HG02610 (cell line): ENCODE data around the gene SLPI.

Experiments
- ATAC-seq: cut with Tn5 transposase; IDR thresholded peaks from one replicate; pipeline ENCODE4 v1.9.1; 2021; ENCODE audit warnings: mild to moderate bottlenecking, moderate library complexity; ENCODE audit not compliant: unreplicated experiment

Gene SLPI

GRCh38 chr20:45279992-45280391 is 25.6 kb upstream of the SLPI start:
- ATAC-seq = no peak

- ATAC-seq = no peak
These were observed 21.0 kb upstream of the SLPI start for GRCh38 chr20:45275338-45275737.

GRCh38 chr20:45269754-45270270 is 15.4 kb upstream of the SLPI start:
- ATAC-seq = no peak

- ATAC-seq = no peak
These were observed 14.7 kb upstream of the SLPI start for GRCh38 chr20:45269056-45269455.

GRCh38 chr20:45268531-45268930 is 14.2 kb upstream of the SLPI start:
- no peak for ATAC-seq

GRCh38 chr20:45266977-45267376 is 12.6 kb upstream of the SLPI start:
- ATAC-seq = no peak

GRCh38 chr20:45263556-45264266 is 9.3 kb upstream of the SLPI start:
- no peak for ATAC-seq

- ATAC-seq = no peak
These were observed 4.3 kb upstream of the SLPI start for GRCh38 chr20:45258664-45259063.

- ATAC-seq = no peak
These were observed 3.9 kb upstream of the SLPI start for GRCh38 chr20:45258259-45258658.

- ATAC-seq = no peak
These were observed 3.3 kb upstream of the SLPI start for GRCh38 chr20:45257711-45258110.

- no peak for ATAC-seq
These were observed 2.8 kb upstream of the SLPI start for GRCh38 chr20:45257161-45257560.

GRCh38 chr20:45253261-45253660 is 1.1 kb downstream of the SLPI start:
- no peak for ATAC-seq

- no peak for ATAC-seq
These were observed 2.3 kb downstream of the SLPI start for GRCh38 chr20:45251884-45252560.

- ATAC-seq = no peak
These were observed 5.8 kb downstream of the SLPI start for GRCh38 chr20:45248609-45249008.

GRCh38 chr20:45247865-45248264 is 6.5 kb downstream of the SLPI start:
- ATAC-seq = no peak

GRCh38 chr20:45246109-45246508 is 8.3 kb downstream of the SLPI start:
- ATAC-seq = no peak

- ATAC-seq = no peak
These were observed 16.2 kb downstream of the SLPI start for GRCh38 chr20:45238139-45238538.

GRCh38 chr20:45235995-45236394 is 18.4 kb downstream of the SLPI start:
- no peak for ATAC-seq

- ATAC-seq = no peak
These were observed 23.7 kb downstream of the SLPI start for GRCh38 chr20:45230631-45231030.

- ATAC-seq = no peak
These were observed 24.9 kb downstream of the SLPI start for GRCh38 chr20:45229264-45230056.

GRCh38 chr20:45226287-45226686 is 28.1 kb downstream of the SLPI start:
- ATAC-seq = no peak

- no peak for ATAC-seq
These were observed 31.2 kb downstream of the SLPI start for GRCh38 chr20:45223136-45223535.
